Measurements from ENCODE around the gene ATP6V0B.

ATP6V0B gene

DNA sequence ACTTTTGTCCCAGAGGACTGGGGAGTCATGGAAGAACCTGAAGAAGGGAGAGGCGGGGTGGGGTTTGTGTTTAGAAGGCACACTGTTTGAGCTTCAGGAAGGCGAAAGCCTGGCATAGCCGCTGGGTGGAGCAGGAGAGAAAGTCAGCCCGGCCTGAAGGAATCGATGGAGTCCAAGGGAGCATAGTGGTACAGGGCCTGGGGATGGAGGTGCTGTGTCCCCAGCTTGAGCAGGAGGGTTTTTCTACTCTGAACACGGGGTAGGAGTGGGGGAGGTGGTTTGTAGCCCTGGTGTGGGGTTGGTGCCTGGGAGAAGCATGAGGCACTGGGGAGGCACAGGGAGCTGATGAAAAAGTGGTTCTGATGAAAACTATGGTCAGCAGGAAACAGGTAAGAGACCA lies 12.0 kb downstream of the ATP6V0B start:
- TF ChIP-seq, protein P1, sequence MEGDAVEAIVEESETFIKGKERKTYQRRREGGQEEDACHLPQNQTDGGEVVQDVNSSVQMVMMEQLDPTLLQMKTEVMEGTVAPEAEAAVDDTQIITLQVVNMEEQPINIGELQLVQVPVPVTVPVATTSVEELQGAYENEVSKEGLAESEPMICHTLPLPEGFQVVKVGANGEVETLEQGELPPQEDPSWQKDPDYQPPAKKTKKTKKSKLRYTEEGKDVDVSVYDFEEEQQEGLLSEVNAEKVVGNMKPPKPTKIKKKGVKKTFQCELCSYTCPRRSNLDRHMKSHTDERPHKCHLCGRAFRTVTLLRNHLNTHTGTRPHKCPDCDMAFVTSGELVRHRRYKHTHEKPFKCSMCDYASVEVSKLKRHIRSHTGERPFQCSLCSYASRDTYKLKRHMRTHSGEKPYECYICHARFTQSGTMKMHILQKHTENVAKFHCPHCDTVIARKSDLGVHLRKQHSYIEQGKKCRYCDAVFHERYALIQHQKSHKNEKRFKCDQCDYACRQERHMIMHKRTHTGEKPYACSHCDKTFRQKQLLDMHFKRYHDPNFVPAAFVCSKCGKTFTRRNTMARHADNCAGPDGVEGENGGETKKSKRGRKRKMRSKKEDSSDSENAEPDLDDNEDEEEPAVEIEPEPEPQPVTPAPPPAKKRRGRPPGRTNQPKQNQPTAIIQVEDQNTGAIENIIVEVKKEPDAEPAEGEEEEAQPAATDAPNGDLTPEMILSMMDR (IDR thresholded peaks at IDR 0.05; ENCODE audit: extremely low read depth, missing control alignments): no peak
- DNase-seq (ENCODE audit: low spot score): no peak

DNA sequence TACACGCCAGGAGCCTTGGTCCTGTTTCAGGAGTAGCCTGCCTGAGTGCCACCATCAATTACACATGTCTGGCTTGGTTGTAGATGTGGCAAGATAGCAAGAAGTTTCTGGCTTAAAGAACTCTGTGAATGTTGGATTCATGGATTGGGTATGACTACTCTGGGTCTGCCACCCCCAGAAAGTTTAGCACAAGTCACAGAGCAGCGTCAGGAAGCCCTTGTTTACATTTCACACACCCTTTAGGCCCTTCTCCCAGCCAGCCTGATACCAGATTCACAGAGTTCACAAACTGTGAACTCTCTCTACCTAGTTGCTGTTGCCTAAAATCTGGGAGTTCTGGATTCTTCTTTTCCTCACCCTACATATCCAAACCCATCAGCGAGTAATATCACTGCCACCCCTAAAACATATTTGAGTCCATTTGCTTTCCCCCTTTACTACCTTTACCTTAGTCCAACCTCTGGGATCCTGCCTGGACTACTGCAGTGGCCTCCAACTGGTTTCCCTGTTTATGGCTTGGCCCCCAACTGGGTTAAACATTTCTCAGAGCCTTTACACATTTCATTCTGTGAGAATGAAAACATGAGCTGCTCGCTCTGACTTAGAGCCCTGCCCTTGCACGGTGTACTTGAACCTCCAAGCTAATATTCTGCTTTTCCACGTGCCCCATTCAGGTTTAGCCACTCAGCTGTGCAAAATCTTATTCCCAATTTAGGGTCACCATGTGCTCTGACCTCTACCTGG lies 12.6 kb downstream of the ATP6V0B start:
- TF ChIP-seq, protein P1 (IDR thresholded peaks at IDR 0.05; ENCODE audit: extremely low read depth, missing control alignments): no peak
- no peak for DNase-seq (ENCODE audit: low spot score)

DNA sequence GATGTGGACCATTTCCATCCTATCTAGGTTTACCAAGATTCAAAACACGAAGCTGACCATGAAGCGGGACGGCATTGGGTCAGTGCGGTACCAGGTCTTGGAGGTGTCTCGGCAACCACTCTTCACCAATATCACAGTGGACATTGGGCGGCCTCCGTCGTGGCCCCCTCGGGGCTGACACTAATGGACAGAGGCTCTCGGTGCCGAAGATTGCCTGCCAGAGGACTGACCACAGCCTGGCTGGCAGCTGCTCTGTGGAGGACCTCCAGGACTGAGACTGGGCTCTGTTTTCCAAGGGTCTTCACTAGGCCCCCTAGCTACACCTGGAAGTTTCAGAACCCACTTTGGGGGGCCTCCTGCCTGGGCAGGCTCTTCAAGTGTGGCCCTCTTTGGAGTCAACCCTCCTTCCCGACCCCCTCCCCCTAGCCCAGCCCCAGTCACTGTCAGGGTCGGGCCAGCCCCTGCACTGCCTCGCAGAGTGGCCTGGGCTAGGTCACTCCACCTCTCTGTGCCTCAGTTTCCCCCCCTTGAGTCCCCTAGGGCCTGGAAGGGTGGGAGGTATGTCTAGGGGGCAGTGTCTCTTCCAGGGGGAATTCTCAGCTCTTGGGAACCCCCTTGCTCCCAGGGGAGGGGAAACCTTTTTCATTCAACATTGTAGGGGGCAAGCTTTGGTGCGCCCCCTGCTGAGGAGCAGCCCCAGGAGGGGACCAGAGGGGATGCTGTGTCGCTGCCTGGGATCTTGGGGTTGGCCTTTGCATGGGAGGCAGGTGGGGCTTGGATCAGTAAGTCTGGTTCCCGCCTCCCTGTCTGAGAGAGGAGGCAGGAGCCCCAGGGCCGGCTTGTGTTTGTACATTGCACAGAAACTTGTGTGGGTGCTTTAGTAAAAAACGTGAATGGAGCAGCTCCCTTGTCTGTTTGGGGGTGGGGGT lies 15.8 kb downstream of the ATP6V0B start:
- TF ChIP-seq, protein P1 (IDR thresholded peaks at IDR 0.05; ENCODE audit: extremely low read depth, missing control alignments): no peak
- peak; percentile 34 for DNase-seq (ENCODE audit: low spot score)

DNA sequence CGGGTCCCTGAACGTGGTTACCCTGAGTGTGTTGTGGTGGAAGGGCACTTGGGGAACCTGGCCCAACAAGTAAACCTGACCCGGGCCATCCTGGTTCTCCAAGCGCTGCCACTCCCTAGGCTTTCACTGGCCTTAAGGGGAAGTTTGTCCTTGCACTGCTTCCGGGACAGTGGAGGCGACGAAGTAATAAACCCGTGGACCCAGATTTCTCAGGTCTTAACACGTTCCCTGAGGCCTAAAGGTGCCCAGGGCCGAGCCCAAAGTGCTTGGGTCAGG lies 16.4 kb downstream of the ATP6V0B start:
- no peak for DNase-seq (ENCODE audit: low spot score)
- TF ChIP-seq, protein P1 (IDR thresholded peaks at IDR 0.05; ENCODE audit: extremely low read depth, missing control alignments): no peak

DNA sequence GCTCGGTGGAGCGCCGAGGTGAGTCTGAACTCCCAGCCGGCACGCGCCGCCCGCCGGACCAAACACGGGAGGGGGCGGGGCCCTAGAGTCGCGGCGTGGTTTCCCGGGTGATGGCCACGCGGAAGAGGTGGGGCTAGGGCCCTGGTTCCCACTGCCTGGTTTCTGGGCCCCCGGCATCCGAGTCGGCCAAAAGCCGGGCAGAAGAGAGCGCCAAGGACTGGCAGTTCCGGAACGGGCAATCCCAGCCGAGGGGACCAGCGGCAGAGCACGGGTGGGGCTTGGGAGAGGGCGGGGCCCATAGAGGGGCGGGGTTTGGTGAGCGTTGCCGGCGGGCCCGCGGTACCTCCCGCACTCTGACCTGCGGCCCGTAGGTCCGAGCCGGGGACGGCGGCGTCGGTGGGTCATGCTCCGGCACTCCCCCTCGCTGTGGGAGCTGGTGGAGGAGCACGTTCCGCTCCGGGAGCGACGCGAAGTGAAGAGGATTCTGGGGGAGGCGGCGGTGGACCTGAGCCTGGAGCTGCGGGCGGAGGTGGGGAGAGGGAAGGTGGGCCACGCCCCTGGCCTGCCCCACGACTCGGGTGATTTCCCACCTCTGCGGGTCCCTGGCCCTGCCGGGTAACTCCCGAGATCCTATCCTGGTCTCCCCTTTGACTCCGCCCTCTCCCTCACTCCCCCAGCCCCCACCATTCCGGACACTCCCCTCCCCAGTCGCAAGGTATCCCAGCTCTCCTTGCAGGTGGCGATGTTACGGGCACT lies 16.9 kb downstream of the ATP6V0B start, which contains the start of gene CCDC24:
CCDC24 (plus strand) TSS at position 124 of the 756 bp plus-strand sequence; CDS start at position 404, 280 bp downstream.
- TF ChIP-seq, protein P1 (IDR thresholded peaks at IDR 0.05; ENCODE audit: extremely low read depth, missing control alignments): no peak
- DNase-seq (ENCODE audit: low spot score): peak; percentile 90

DNA sequence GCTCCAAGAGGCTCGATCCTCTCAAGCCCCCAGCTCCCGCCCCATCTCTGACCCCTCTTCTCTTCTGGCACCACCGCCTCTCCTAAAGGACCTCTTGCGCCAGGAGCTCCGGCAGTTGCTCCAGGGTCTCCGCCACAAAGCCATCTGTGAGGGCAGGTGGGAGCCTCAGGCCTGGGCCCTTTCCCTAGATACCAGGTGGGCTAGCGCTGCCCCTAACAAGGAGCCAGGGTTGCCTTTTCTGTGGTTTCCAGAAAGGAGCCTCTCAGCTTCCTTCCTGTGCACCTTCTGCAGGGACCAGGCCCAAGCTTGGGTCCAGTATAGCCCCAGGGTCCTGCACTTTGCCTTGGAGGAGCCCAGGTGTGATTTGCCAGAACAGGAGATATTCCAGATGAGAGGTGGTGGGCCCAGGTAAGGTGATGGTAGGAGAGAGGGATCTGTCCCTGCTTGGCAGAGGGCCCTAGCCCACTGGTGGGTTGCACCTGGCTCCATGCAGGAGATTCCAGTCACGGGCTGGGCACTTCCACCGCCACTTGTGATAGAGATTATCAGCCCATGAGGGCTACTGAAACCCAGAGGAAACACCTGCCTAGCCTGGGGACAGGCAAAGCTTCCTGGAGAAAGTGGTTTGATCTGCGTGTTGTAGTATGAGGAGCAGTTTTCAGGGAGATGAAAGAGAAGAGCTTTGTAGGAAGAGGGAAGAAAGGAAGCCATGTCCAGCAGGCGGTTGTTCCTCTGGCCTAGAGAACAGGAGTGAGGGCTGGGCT lies 17.7 kb downstream of the ATP6V0B start:
- TF ChIP-seq, protein P1 (IDR thresholded peaks at IDR 0.05; ENCODE audit: extremely low read depth, missing control alignments): no peak
- DNase-seq (ENCODE audit: low spot score): no peak

Data from GM20000 (cell line).